ENCODE measurements around the gene NTHL1. TPM values are rescaled to one million over a fixed set of nuclear protein-coding genes. Genes with fewer than 3 reads are reported as not detected.

Gene NTHL1
- total RNA-seq, 2 experiments from 2014 or later: 19.4 to 20.7 TPM

DNA sequence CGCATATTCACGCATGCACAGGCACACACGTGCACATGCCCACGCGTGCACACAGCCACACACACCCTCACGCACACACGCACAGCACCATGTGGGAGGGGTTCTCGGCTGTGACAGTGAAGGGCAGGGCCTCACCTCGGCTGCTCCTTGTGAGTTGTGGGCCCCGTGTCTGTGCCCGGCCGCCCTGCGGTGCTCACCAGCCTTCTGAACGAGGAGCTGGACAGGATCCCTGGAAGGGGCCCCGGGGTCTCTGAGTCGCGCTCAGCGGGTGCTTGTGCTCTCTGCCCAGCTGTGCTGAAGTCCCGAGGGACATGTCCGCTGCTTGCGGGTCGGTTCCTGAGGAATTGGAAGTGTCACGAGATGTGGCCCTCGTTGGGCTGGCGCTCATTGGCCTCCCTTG lies 16.2 kb upstream of the NTHL1 start:
- H3K9me3 Mint-ChIP-seq: no peaks in the 10 kb centered on the region
- H3K36me3 Mint-ChIP-seq: peaks cover 10% of the 10 kb centered on the region
- POLR2A ChIA-PET: no interaction called here
- no peaks in the 10 kb centered on the region for H3K27me3 Mint-ChIP-seq
- no peak overlapping the region for H3K4me3 Mint-ChIP-seq
- no peak overlapping the region for H3K27ac Mint-ChIP-seq
- no peak for ATAC-seq (ENCODE audit: low read depth)
- no peaks in the 10 kb centered on the region for H3K4me1 Mint-ChIP-seq
- DNase-seq: no peak

DNA sequence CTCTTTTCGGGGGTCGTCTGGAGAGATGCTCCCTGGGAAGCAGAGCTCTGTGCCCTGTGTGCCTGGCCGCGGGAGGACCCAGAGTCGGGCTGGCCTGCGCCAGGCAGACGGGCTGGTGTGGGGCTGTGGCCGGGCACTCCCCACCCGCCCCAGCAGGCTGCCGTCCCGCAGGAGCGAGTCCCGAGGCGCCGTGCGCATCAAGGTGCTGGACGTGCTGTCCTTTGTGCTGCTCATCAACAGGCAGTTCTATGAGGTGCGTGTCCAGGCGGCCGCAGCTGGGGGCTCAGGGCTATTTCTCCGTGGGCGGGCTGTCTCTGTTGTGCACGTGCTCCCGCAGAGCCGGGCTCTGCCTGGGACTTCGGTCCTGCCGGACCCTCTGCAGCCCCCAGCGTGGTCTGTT lies 15.2 kb upstream of the NTHL1 start:
- no peak for ATAC-seq (ENCODE audit: low read depth)
- H3K27me3 Mint-ChIP-seq: no peaks in the 10 kb centered on the region
- no peak for DNase-seq
- no peaks in the 10 kb centered on the region for H3K9me3 Mint-ChIP-seq
- no peak overlapping the region for H3K27ac Mint-ChIP-seq
- no peak overlapping the region for H3K4me3 Mint-ChIP-seq
- POLR2A ChIA-PET: no interaction called here
- H3K4me1 Mint-ChIP-seq: no peaks in the 10 kb centered on the region
- H3K36me3 Mint-ChIP-seq: peaks cover 9% of the 10 kb centered on the region

- H3K27me3 Mint-ChIP-seq: no peaks in the 10 kb centered on the region
- DNase-seq: no peak
- peaks cover 6% of the 10 kb centered on the region for H3K36me3 Mint-ChIP-seq
- H3K9me3 Mint-ChIP-seq: no peaks in the 10 kb centered on the region
- POLR2A ChIA-PET: no interaction called here
- no peak for ATAC-seq (ENCODE audit: low read depth)
- no peak overlapping the region for H3K27ac Mint-ChIP-seq
- H3K4me3 Mint-ChIP-seq: no peak overlapping the region
- H3K4me1 Mint-ChIP-seq: no peaks in the 10 kb centered on the region
These were observed 13.9 kb upstream of the NTHL1 start for GRCh38 chr16:2061526-2061925.

DNA sequence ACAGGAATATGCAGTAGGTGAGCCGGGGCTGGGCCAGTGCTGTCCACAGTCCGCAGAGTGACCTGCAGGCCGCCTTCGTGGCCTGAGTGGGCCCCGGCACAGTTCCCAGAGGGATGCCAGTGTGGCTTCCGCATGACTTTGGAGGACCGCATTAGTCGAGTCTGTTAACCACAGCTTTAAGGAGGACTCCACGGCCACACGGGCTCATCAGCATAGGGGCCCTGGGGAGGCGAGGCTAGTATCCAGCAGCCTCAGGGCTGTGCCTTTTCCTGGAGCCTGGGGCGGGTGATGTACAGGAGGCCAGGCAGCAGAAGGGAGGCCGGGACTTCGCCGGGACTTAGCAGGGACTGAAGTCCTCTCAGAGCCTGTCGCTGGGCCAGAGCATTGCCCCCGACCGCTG lies 13.4 kb upstream of the NTHL1 start:
- no peak overlapping the region for H3K27ac Mint-ChIP-seq
- H3K4me1 Mint-ChIP-seq: no peaks in the 10 kb centered on the region
- H3K36me3 Mint-ChIP-seq: peaks cover 3% of the 10 kb centered on the region
- no peaks in the 10 kb centered on the region for H3K27me3 Mint-ChIP-seq
- no peaks in the 10 kb centered on the region for H3K9me3 Mint-ChIP-seq
- POLR2A ChIA-PET: no interaction called here
- no peak overlapping the region for H3K4me3 Mint-ChIP-seq
- DNase-seq: no peak
- no peak for ATAC-seq (ENCODE audit: low read depth)

DNA sequence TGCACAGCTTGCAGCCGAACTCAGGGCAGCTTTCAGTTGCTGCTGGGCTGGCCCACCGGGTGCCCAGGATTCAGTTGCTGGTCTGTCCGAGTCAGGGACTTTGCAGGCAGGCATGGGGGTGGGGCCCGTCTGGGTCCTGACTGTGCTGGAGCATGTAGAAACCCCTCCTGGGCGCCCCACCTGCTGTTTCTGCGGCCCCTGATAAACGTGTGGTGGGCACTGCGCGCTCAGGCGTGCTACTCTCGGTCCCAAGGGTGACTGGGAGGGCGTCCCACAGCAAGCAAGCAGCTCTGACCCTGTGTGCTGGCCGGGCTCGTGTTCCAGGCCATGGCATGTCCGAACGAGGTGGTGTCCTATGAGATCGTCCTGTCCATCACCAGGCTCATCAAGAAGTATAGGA lies 12.7 kb upstream of the NTHL1 start:
- Mint-ChIP-seq H3K9me3 (no peaks in the 10 kb centered on the region), H3K4me1 (no peaks in the 10 kb centered on the region), H3K27me3 (no peaks in the 10 kb centered on the region), H3K36me3 (no peaks in the 10 kb centered on the region), H3K4me3 (no peak overlapping the region), H3K27ac (no peak overlapping the region)
- ATAC-seq (ENCODE audit: low read depth): no peak
- DNase-seq: no peak
- POLR2A ChIA-PET: no interaction called here

DNA sequence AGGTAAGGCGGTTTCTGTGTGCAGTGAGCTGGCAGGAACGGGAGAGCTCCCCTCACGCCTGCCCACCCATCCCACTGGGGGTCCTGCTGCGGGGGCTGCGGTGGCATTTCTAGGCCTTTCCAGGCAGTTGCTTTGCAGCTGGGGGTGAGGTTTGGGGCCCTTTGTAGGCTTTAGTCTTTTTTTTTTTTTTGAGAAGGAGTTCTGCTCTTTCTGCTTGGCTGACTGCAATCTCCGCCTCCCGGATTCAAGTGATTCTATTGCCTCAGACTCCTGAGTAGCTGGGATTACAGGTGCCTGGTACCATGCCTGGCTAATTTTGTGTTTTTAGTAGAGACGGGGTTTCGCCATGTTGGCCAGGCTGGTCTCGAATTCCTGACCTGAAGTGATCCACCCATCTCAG lies 11.2 kb upstream of the NTHL1 start:
- POLR2A ChIA-PET: no interaction called here
- H3K4me3 Mint-ChIP-seq: no peak overlapping the region
- no peaks in the 10 kb centered on the region for H3K36me3 Mint-ChIP-seq
- no peaks in the 10 kb centered on the region for H3K27me3 Mint-ChIP-seq
- no peaks in the 10 kb centered on the region for H3K9me3 Mint-ChIP-seq
- no peak overlapping the region for H3K27ac Mint-ChIP-seq
- ATAC-seq (ENCODE audit: low read depth) (no peak), DNase-seq (no peak)
- H3K4me1 Mint-ChIP-seq: no peaks in the 10 kb centered on the region

GRCh38 chr16:2058420-2058819 lies 10.8 kb upstream of the NTHL1 start:
- no peak for DNase-seq
- H3K4me1 Mint-ChIP-seq: no peaks in the 10 kb centered on the region
- H3K4me3 Mint-ChIP-seq: no peak overlapping the region
- no peaks in the 10 kb centered on the region for H3K27me3 Mint-ChIP-seq
- POLR2A ChIA-PET: no interaction called here
- peak overlapping the region; percentile 10 for H3K27ac Mint-ChIP-seq
- no peaks in the 10 kb centered on the region for H3K9me3 Mint-ChIP-seq
- no peaks in the 10 kb centered on the region for H3K36me3 Mint-ChIP-seq
- no peak for ATAC-seq (ENCODE audit: low read depth)

GRCh38 chr16:2057438-2057837 lies 9.8 kb upstream of the NTHL1 start:
- Mint-ChIP-seq H3K9me3 (no peaks in the 10 kb centered on the region), H3K36me3 (no peaks in the 10 kb centered on the region), H3K4me3 (no peak overlapping the region), H3K4me1 (no peaks in the 10 kb centered on the region), H3K27me3 (no peaks in the 10 kb centered on the region), H3K27ac (no peak overlapping the region)
- POLR2A ChIA-PET: interaction anchor here (0.8 kb wide), 1 partner anchor 98 kb away, joined by 3 read pairs; the partner anchor contains the start of gene TRAF7
- ATAC-seq (ENCODE audit: low read depth): no peak
- no peak for DNase-seq

DNA sequence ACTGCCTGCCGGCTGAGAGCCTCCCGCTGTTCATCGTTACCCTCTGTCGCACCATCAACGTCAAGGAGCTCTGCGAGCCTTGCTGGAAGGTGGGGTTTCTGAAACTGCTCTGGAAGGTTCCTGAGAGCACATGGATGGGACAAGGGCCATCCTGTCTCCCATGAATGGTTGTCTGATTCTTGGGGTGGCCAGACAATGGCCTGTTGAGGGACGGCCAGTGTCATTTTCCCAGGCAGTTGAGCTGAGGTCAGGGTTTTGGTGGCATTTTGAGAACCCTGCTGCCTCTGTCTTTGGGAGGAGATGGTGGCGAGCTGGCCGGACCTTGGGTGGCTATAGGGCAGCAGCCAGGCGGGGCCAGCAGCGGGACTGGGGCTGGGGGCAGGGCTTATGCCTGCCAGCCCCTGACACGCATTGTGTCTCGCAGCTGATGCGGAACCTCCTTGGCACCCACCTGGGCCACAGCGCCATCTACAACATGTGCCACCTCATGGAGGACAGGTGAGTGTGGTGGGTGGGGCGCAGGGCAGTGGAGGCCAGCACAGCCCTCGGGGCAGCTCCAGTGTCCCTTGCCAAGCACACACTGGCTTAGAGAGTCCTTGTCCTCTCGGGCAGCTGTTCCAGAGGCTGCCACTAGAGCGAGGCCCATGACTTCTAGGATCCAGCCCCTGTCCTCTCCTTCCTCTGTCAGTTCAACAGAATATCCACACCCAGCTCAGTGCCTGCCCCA lies 9.2 kb upstream of the NTHL1 start:
- Mint-ChIP-seq H3K27me3 (no peaks in the 10 kb centered on the region), H3K27ac (no peak overlapping the region), H3K9me3 (no peaks in the 10 kb centered on the region), H3K4me1 (no peaks in the 10 kb centered on the region), H3K36me3 (no peaks in the 10 kb centered on the region), H3K4me3 (no peak overlapping the region)
- ATAC-seq (ENCODE audit: low read depth) (no peak), DNase-seq (no peak)
- POLR2A ChIA-PET: interaction anchor here (0.8 kb wide), 1 partner anchor 98 kb away, joined by 3 read pairs; the partner anchor contains the start of gene TRAF7

GRCh38 chr16:2056077-2056476 lies 8.4 kb upstream of the NTHL1 start:
- Mint-ChIP-seq H3K27ac (no peak overlapping the region), H3K4me3 (no peak overlapping the region), H3K9me3 (no peaks in the 10 kb centered on the region), H3K27me3 (no peaks in the 10 kb centered on the region), H3K36me3 (peaks cover 2% of the 10 kb centered on the region), H3K4me1 (no peaks in the 10 kb centered on the region)
- ATAC-seq (ENCODE audit: low read depth) (peak; percentile 37), DNase-seq (no peak)
- POLR2A ChIA-PET: interaction anchor here (0.7 to 1.0 kb wide), 2 partner anchors 9 to 44 kb away, joined by 4 to 5 read pairs; partner anchors contain the start of genes NTHL1 and TSC2

GRCh38 chr16:2054543-2055245 lies 7.1 kb upstream of the NTHL1 start:
- DNase-seq (no peak), ATAC-seq (ENCODE audit: low read depth) (no peak)
- POLR2A ChIA-PET: no interaction called here
- Mint-ChIP-seq H3K36me3 (peaks cover 2% of the 10 kb centered on the region), H3K4me1 (no peaks in the 10 kb centered on the region), H3K4me3 (no peak overlapping the region), H3K9me3 (no peaks in the 10 kb centered on the region), H3K27me3 (no peaks in the 10 kb centered on the region), H3K27ac (no peak overlapping the region)

- POLR2A ChIA-PET: no interaction called here
These were observed 6.3 kb upstream of the NTHL1 start for GRCh38 chr16:2053897-2054296.

DNA sequence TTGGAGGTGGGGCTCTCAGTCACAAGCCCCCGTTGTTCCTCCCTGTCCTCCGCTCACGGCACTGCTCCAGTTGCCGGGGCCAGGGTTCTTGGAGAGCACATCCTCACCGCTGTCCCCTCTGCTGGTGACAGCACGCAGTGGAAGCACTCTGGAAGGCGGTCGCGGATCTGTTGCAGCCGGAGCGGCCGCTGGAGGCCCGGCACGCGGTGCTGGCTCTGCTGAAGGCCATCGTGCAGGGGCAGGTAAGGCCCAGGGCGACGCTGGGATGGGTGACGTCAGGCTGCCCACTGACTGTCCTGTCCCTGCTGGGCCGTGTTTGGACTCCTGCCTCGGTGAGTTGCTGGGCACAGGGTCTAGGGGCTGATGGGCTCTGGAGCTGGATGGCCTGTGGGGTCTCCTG lies 5.6 kb upstream of the NTHL1 start:
- H3K36me3 Mint-ChIP-seq: peaks cover 2% of the 10 kb centered on the region
- POLR2A ChIA-PET: no interaction called here
- H3K27me3 Mint-ChIP-seq: no peaks in the 10 kb centered on the region

More at GRCh38 chr16:2053897-2054296, 6.3 kb upstream of the NTHL1 start:
- H3K36me3 Mint-ChIP-seq: peaks cover 2% of the 10 kb centered on the region
- H3K9me3 Mint-ChIP-seq: no peaks in the 10 kb centered on the region
- no peak overlapping the region for H3K4me3 Mint-ChIP-seq
- ATAC-seq (ENCODE audit: low read depth) (no peak), DNase-seq (no peak)
- H3K27ac Mint-ChIP-seq: no peak overlapping the region
- peaks cover 1% of the 10 kb centered on the region for H3K4me1 Mint-ChIP-seq
- no peaks in the 10 kb centered on the region for H3K27me3 Mint-ChIP-seq

GRCh38 chr16:2048116-2048543 lies 496 bp upstream of the NTHL1 start:
- Mint-ChIP-seq H3K27ac (peak overlapping the region; percentile 80), H3K36me3 (peaks cover 5% of the 10 kb centered on the region), H3K4me3 (peak overlapping the region; percentile 94), H3K9me3 (no peaks in the 10 kb centered on the region), H3K4me1 (peaks cover 13% of the 10 kb centered on the region), H3K27me3 (no peaks in the 10 kb centered on the region)
- DNase-seq (no peak), ATAC-seq (ENCODE audit: low read depth) (peak; percentile 25)
- POLR2A ChIA-PET: interaction anchor here (0.8 to 3.2 kb wide), 11 partner anchors 16 to 266 kb away, joined by 3 to 26 read pairs (median 4); partner anchors contain the start of genes NHERF2, NUBP2, RPS2 and SPSB3

More for the DNA sequence above, 5.6 kb upstream of the NTHL1 start:
- ATAC-seq (ENCODE audit: low read depth) (no peak), DNase-seq (no peak)
- no peaks in the 10 kb centered on the region for H3K9me3 Mint-ChIP-seq
- peaks cover 8% of the 10 kb centered on the region for H3K4me1 Mint-ChIP-seq
- no peak overlapping the region for H3K4me3 Mint-ChIP-seq
- no peak overlapping the region for H3K27ac Mint-ChIP-seq

All from activated naive CD8-positive, alpha-beta T cell treated with anti-CD3 and anti-CD28 coated beads, Interleukin-2, amount 10 ng/mL, durations not matched to agents 7 days and 5 days (primary cell).